Activated T-cell treated with anti-CD3 and anti-CD28 coated beads, Interleukin-2, amount 50 U/mL, for 1 hour (primary cell): ENCODE measurements around the gene SLC6A17.

Experiments
- DNase-seq: peaks from one replicate; pipeline ENCODE4 v3.0.0-alpha.2; 2020

The SLC6A17 gene

GRCh38 chr1:110243574-110243973, 93.3 kb downstream of the SLC6A17 start:
- DNase-seq, result no peak

- DNase-seq, result no peak
Measured at GRCh38 chr1:110245876-110246620, 95.8 kb downstream of the SLC6A17 start.

DNA sequence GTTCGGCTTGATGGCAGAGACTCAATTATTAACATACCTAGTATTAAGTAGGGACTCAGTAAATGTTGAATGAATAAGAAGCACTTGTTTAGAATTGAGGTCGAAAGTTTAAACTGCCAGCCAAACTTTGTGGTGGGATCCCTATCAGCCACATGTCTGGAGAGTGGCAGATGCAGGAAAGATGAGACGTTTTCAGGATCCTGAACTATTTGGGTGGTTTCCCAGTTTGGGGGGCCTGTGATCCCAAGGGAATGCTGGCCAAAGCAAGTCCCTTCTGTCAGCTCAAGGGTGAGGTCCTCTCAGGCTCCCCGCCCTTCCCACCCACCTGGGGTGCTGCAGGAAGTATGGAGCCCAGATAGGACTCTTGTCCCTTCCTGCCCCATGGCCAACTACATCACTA, 98.5 kb downstream of the SLC6A17 start:
- DNase-seq, result no peak

- no peak for DNase-seq
Measured at GRCh38 chr1:110249256-110249655, 99.0 kb downstream of the SLC6A17 start.

DNA sequence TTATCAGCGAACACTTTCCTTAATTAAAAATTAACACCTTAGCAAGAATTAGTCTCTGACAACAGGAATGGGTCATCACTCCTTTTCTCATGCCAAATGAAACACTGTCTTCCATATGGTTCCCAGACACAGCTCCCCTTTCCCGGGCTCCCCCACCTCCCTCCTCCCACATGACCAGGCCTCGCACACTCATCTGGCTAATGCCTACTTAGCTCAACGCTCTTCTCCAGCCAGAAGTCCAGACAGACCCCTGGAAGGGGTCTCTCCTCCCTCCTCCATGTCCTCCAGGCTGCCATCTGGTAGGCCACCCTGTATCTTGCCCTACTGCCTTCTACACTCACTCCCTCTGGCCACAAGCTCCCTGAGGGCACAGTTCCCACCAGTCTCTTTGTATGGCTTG, 99.7 kb downstream of the SLC6A17 start:
- DNase-seq, result no peak

- DNase-seq, result no peak
Measured at GRCh38 chr1:110250749-110251148, 100.5 kb downstream of the SLC6A17 start.
